Nephron (organoid): ENCODE measurements around the gene NEK7.
A peak's percentile ranks its signal among the peaks of the same experiment; 100 is the strongest.

Experiments
- H3K27ac Mint-ChIP-seq, 3 experiments: 2 replicates each; pipeline ENCODE4 v1.8.0; 2020; ENCODE audit warnings: mixed read lengths in 3 of 3, mild to moderate bottlenecking in 2 of 3, moderate library complexity in 1 of 3
- H3K27me3 Mint-ChIP-seq: 2 replicates; pipeline ENCODE4 v1.8.0; 2021; ENCODE audit warnings: low read depth, mild to moderate bottlenecking, moderate library complexity, mixed read lengths
- H3K36me3 Mint-ChIP-seq: 2 replicates; pipeline ENCODE4 v1.8.0; 2020; ENCODE audit warnings: low read depth, mixed read lengths
- H3K4me1 Mint-ChIP-seq: 2 replicates; pipeline ENCODE4 v1.8.0; 2020; ENCODE audit warnings: mixed read lengths
- H3K4me3 Mint-ChIP-seq, 3 experiments: 2 replicates each; pipeline ENCODE4 v1.8.0; 2020; ENCODE audit warnings: mild to moderate bottlenecking in 3 of 3, mixed read lengths in 3 of 3, moderate library complexity in 2 of 3
- H3K9me3 Mint-ChIP-seq: 2 replicates; pipeline ENCODE4 v1.8.0; 2020; ENCODE audit warnings: mixed read lengths
- TF ChIP-seq, protein P1 (sequence below), 3 experiments: fragments of 200-600 bp; sonication (generic); IDR thresholded peaks; one replicate each; pipeline ENCODE4 v1.5.0; 2021; ENCODE audit warnings: antibody characterized with exemption in 3 of 3; ENCODE audit not compliant: unreplicated experiment in 3 of 3

The NEK7 gene

DNA sequence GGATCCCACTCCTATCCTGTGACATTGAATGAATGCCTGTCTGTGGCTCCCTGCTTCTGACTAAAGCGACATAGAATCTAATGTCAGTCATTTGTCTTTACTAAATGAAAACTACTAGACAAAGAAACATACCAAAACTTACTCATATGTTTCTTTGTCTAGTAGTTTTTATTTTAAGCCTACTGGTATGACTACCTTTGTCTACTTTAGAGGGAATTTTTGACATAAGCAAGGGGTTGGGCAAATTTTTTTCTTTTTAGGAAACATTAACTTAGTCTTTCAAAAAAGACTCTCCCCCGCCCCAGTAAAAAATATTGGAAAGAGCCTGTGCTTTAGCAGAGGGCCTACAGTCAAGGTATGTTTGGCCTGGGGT lies 4.9 kb downstream of the NEK7 start:
- peaks cover 4% of the 10 kb centered on the region for H3K36me3 Mint-ChIP-seq
- H3K4me1 Mint-ChIP-seq, result peaks cover 47% of the 10 kb centered on the region
- H3K4me3 Mint-ChIP-seq, result peak overlapping the region in 1 of 3 experiments; percentile 33
- TF ChIP-seq, protein P1, sequence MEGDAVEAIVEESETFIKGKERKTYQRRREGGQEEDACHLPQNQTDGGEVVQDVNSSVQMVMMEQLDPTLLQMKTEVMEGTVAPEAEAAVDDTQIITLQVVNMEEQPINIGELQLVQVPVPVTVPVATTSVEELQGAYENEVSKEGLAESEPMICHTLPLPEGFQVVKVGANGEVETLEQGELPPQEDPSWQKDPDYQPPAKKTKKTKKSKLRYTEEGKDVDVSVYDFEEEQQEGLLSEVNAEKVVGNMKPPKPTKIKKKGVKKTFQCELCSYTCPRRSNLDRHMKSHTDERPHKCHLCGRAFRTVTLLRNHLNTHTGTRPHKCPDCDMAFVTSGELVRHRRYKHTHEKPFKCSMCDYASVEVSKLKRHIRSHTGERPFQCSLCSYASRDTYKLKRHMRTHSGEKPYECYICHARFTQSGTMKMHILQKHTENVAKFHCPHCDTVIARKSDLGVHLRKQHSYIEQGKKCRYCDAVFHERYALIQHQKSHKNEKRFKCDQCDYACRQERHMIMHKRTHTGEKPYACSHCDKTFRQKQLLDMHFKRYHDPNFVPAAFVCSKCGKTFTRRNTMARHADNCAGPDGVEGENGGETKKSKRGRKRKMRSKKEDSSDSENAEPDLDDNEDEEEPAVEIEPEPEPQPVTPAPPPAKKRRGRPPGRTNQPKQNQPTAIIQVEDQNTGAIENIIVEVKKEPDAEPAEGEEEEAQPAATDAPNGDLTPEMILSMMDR (IDR thresholded peaks at IDR 0.05; ENCODE audit: unreplicated experiment in 3 of 3), result no peak
- H3K27me3 Mint-ChIP-seq, result no peaks in the 10 kb centered on the region
- H3K27ac Mint-ChIP-seq, result peak overlapping the region; percentile 21 to 98 (median 80)
- H3K9me3 Mint-ChIP-seq, result no peaks in the 10 kb centered on the region

GRCh38 chr1:198162091-198162767 lies 5.4 kb downstream of the NEK7 start:
- H3K27me3 Mint-ChIP-seq, result no peaks in the 10 kb centered on the region
- H3K4me1 Mint-ChIP-seq, result peaks cover 50% of the 10 kb centered on the region
- peak overlapping the region in 1 of 3 experiments; percentile 25 for H3K4me3 Mint-ChIP-seq
- H3K27ac Mint-ChIP-seq, result peak overlapping the region; percentile 63 to 98 (median 65)
- H3K9me3 Mint-ChIP-seq, result no peaks in the 10 kb centered on the region
- H3K36me3 Mint-ChIP-seq, result peaks cover 4% of the 10 kb centered on the region
- TF ChIP-seq, protein P1 (IDR thresholded peaks at IDR 0.05; ENCODE audit: unreplicated experiment in 3 of 3), result no peak

- Mint-ChIP-seq H3K27ac (peak overlapping the region in 2 of 3 experiments; percentile 67 to 94), H3K36me3 (peaks cover 4% of the 10 kb centered on the region), H3K4me3 (peak overlapping the region in 1 of 3 experiments; percentile 55), H3K27me3 (no peaks in the 10 kb centered on the region), H3K4me1 (peaks cover 51% of the 10 kb centered on the region), H3K9me3 (no peaks in the 10 kb centered on the region)
- TF ChIP-seq, protein P1 (IDR thresholded peaks at IDR 0.05; ENCODE audit: unreplicated experiment in 3 of 3), result no peak
These were observed 9.3 kb downstream of the NEK7 start for GRCh38 chr1:198165927-198166647.

DNA sequence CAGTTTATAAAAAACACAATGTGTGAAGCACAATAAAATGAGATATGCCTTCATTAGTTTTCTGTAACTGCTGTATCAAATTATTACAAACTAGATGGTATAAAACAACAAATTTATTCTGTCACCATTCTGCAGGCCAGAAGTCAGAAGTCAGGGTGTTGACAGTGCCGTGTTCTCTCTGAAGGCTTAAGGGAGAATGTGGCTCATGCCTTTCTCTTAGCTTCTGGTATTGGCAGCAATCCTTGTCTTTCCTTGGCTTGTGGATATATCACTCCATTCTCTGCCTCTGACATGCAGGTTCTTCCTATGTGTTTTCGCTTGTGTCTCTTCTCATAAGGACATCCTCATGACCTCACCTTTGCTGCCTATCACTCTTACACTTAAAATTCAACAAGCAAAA lies 10.1 kb downstream of the NEK7 start:
- Mint-ChIP-seq H3K4me3 (no peak overlapping the region), H3K4me1 (peaks cover 50% of the 10 kb centered on the region), H3K27ac (peak overlapping the region; percentile 21 to 59 (median 43)), H3K27me3 (no peaks in the 10 kb centered on the region), H3K9me3 (no peaks in the 10 kb centered on the region), H3K36me3 (peaks cover 4% of the 10 kb centered on the region)
- TF ChIP-seq, protein P1 (IDR thresholded peaks at IDR 0.05; ENCODE audit: unreplicated experiment in 3 of 3), result no peak

DNA sequence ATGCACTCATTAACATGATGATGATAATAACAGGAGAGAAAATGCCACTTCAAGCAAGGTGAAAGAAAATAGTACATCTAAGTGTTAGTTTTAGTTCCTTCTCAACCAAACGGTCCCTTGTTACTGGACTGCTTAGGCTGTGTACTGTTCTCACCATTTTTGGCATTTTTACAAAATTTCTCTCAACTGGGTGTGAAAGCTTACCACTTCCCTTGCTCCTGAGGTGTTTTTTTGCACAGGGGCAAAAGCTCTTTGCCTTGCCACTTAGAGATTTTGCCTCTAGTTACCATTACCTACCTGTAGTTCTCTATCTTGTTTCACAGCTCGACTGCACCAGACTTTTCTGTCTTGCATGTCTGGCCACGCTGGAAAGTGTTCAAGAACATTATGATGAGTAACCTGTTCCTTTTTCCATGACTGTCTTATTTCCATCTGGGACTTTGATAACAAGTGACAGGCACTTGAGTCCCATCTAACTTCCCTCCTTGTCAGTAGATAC lies 10.7 kb downstream of the NEK7 start:
- TF ChIP-seq, protein P1 (IDR thresholded peaks at IDR 0.05; ENCODE audit: unreplicated experiment in 3 of 3), result no peak

More for the DNA sequence above, 10.7 kb downstream of the NEK7 start:
- peaks cover 4% of the 10 kb centered on the region for H3K36me3 Mint-ChIP-seq
- peak overlapping the region; percentile 21 to 59 (median 43) for H3K27ac Mint-ChIP-seq
- no peak overlapping the region for H3K4me3 Mint-ChIP-seq
- H3K9me3 Mint-ChIP-seq, result no peaks in the 10 kb centered on the region
- H3K27me3 Mint-ChIP-seq, result no peaks in the 10 kb centered on the region
- H3K4me1 Mint-ChIP-seq, result peaks cover 49% of the 10 kb centered on the region
